H1 (cell line): ENCODE results near the gene RBM19. TPM values are rescaled to one million over a fixed set of nuclear protein-coding genes. Genes with fewer than 3 reads are reported as not detected.

ENCODE experiments used
- CTCF ChIA-PET: fragments of 300-600 bp; sonication (Branson Sonifier 250); formaldehyde crosslinking; loops from one replicate; lab custom pipeline; 2021; ENCODE audit not compliant: partially characterized antibody; lab: Charles Lee
- POLR2A ChIA-PET: fragments of 300-600 bp; sonication (Branson Sonifier 250); formaldehyde crosslinking; loops from one replicate; lab custom pipeline; 2021; ENCODE audit warnings: inconsistent platforms; ENCODE audit not compliant: partially characterized antibody; lab: Charles Lee
- DNase-seq, 2 experiments: peaks; one replicate each; pipeline versions ENCODE4 v3.0.0 to v3.0.0-alpha.2; 2010 to 2022; ENCODE audit warnings: low spot score in 2 of 2, low read depth in 1 of 2, mixed read lengths in 1 of 2
- FAIRE-seq: peaks from 2 replicates; lab custom pipeline; 2011; peaks lifted over from hg19 to GRCh38; lab: Jason Lieb, UNC
- H2AFZ ChIP-seq: 2 replicates; pipeline ENCODE4 v1.8.1; 2012; ENCODE audit warnings: low read length, inconsistent platforms
- H2AK5ac ChIP-seq: 2 replicates; pipeline ENCODE4 v1.6.1; 2013; ENCODE audit warnings: low read depth, low read length
- H2BK120ac ChIP-seq: replicated peaks from 2 replicates; pipeline ENCODE3; 2013; ENCODE audit warnings: low read depth, low read length, inconsistent platforms
- H2BK12ac ChIP-seq: 2 replicates; pipeline ENCODE4 v1.6.1; 2013; ENCODE audit warnings: low read depth, low read length
- H2BK15ac ChIP-seq: 2 replicates; pipeline ENCODE4 v1.6.1; 2013; ENCODE audit warnings: low read length
- H2BK20ac ChIP-seq: 2 replicates; pipeline ENCODE4 v1.6.1; 2013; ENCODE audit warnings: low read length
- H2BK5ac ChIP-seq: 2 replicates; pipeline ENCODE4 v1.6.1; 2013; ENCODE audit warnings: low read depth, low read length
- H3K14ac ChIP-seq: 2 replicates; pipeline ENCODE4 v1.6.1; 2013; ENCODE audit warnings: inconsistent platforms; ENCODE audit not compliant: insufficient read length
- H3K18ac ChIP-seq: 2 replicates; pipeline ENCODE4 v1.6.1; 2013; ENCODE audit warnings: low read length; ENCODE audit errors: extremely low read depth
- H3K23ac ChIP-seq: 2 replicates; pipeline ENCODE4 v1.6.1; 2013; ENCODE audit warnings: inconsistent platforms; ENCODE audit not compliant: insufficient read length
- H3K23me2 ChIP-seq: 2 replicates; pipeline ENCODE4 v1.6.1; 2013; ENCODE audit warnings: low read depth, low read length
- H3K27ac ChIP-seq: 2 replicates; pipeline ENCODE4 v1.6.1; 2011; ENCODE audit warnings: low read depth, low read length, inconsistent platforms
- H3K27me3 ChIP-seq, 4 experiments: replicated peaks in 1 of 4; 1 replicate in 1 of 4; 2 replicates in 3 of 4; pipeline versions ENCODE4 v1.6.1 to v1.8.1; 2011 to 2013; ENCODE audit warnings: low read length in 3 of 4, mild to moderate bottlenecking in 3 of 4, inconsistent platforms in 2 of 4, mixed read lengths in 2 of 4, moderate library complexity in 1 of 4; ENCODE audit not compliant: control insufficient read depth in 3 of 4, insufficient read depth in 3 of 4; ENCODE audit errors: extremely low read depth in 1 of 4
- H3K36me3 ChIP-seq, 4 experiments: 2 replicates each; pipeline versions ENCODE4 v1.6.1 to v1.8.1; 2011 to 2013; ENCODE audit warnings: mild to moderate bottlenecking in 4 of 4, low read length in 3 of 4, moderate library complexity in 2 of 4, control low read depth in 1 of 4, inconsistent platforms in 1 of 4; ENCODE audit not compliant: insufficient read depth in 4 of 4, control insufficient read depth in 2 of 4
- H3K4ac ChIP-seq: replicated peaks from 2 replicates; pipeline ENCODE3; 2013; ENCODE audit warnings: low read length, low read depth, mixed read lengths, inconsistent platforms; ENCODE audit not compliant: insufficient read length
- H3K4me1 ChIP-seq, 4 experiments: replicated peaks in 1 of 4; 1 replicate in 1 of 4; 2 replicates in 3 of 4; pipeline versions ENCODE4 v1.6.1 to v1.8.1; 2011 to 2013; ENCODE audit warnings: low read length in 3 of 4, inconsistent platforms in 2 of 4, mixed read lengths in 1 of 4; ENCODE audit not compliant: insufficient read depth in 4 of 4, control insufficient read depth in 3 of 4
- H3K4me2 ChIP-seq, 2 experiments: 2 replicates each; pipeline versions ENCODE4 v1.6.1 to v1.8.1; 2011 to 2013; ENCODE audit warnings: low read depth in 2 of 2, low read length in 2 of 2, control low read depth in 1 of 2, inconsistent platforms in 1 of 2, mild to moderate bottlenecking in 1 of 2; ENCODE audit not compliant: insufficient read depth in 1 of 2
- H3K4me3 ChIP-seq, 4 experiments: fragments of 200-600, 300-600 bp in 1 of 4; sonication (generic), shearing (Covaris generic), sonication (Bioruptor Twin) in 1 of 4; 2 replicates each; pipeline versions ENCODE4 v1.5.1 to v1.8.1; 2011 to 2016; ENCODE audit warnings: low read length in 4 of 4, low read depth in 3 of 4, control low read depth in 2 of 4, inconsistent platforms in 2 of 4, mild to moderate bottlenecking in 2 of 4, mixed read lengths in 1 of 4, moderate library complexity in 1 of 4; ENCODE audit not compliant: insufficient read depth in 2 of 4; ENCODE audit errors: extremely low read depth in 1 of 4
- H3K56ac ChIP-seq: replicated peaks from 2 replicates; pipeline ENCODE3; 2013; ENCODE audit warnings: low read depth, mild to moderate bottlenecking, mixed read lengths, low read length, inconsistent platforms; ENCODE audit not compliant: insufficient read length
- H3K79me1 ChIP-seq: 2 replicates; pipeline ENCODE4 v1.6.1; 2013; ENCODE audit warnings: low read depth, low read length, control low read depth
- H3K79me2 ChIP-seq, 2 experiments: 2 replicates each; pipeline versions ENCODE4 v1.6.1 to v1.8.1; 2012 to 2013; ENCODE audit warnings: low read length in 2 of 2, mild to moderate bottlenecking in 2 of 2, inconsistent platforms in 1 of 2; ENCODE audit not compliant: insufficient read depth in 2 of 2, control insufficient read depth in 1 of 2
- H3K9ac ChIP-seq, 4 experiments: replicated peaks in 1 of 4; 1 replicate in 1 of 4; 2 replicates in 3 of 4; pipeline versions ENCODE4 v1.6.1 to v1.8.1; 2011 to 2013; ENCODE audit warnings: low read depth in 3 of 4, low read length in 3 of 4, control low read depth in 2 of 4, mild to moderate bottlenecking in 2 of 4, moderate library complexity in 2 of 4, inconsistent platforms in 1 of 4; ENCODE audit errors: extremely low read depth in 1 of 4
- H3K9me3 ChIP-seq, 2 experiments: 2 replicates each; pipeline versions ENCODE4 v1.6.1 to v1.8.1; 2012 to 2013; ENCODE audit warnings: mild to moderate bottlenecking in 2 of 2, moderate library complexity in 2 of 2, control low read depth in 1 of 2, inconsistent platforms in 1 of 2, low read depth in 1 of 2, low read length in 1 of 2, mixed read lengths in 1 of 2; ENCODE audit not compliant: insufficient read depth in 2 of 2
- H4K20me1 ChIP-seq, 2 experiments: replicated peaks in 1 of 2; 2 replicates each; pipeline versions ENCODE3 to v1.8.1; 2011 to 2013; ENCODE audit warnings: inconsistent platforms in 2 of 2, low read length in 2 of 2, mild to moderate bottlenecking in 1 of 2; ENCODE audit not compliant: insufficient read depth in 2 of 2, control insufficient read depth in 1 of 2
- H4K5ac ChIP-seq: 2 replicates; pipeline ENCODE4 v1.6.1; 2013; ENCODE audit warnings: low read length, low read depth, mixed read lengths, inconsistent platforms; ENCODE audit not compliant: insufficient read length
- H4K8ac ChIP-seq: 2 replicates; pipeline ENCODE4 v1.8.0; 2013; ENCODE audit warnings: mild to moderate bottlenecking, moderate library complexity, low read length, inconsistent platforms; ENCODE audit not compliant: insufficient read depth; ENCODE audit errors: extremely low read depth
- H4K91ac ChIP-seq: replicated peaks from 2 replicates; pipeline ENCODE3; 2013; ENCODE audit warnings: low read length, mixed read lengths, inconsistent platforms; ENCODE audit not compliant: insufficient read length
- BRCA1 ChIP-seq: IDR thresholded peaks from 2 replicates; pipeline ENCODE4 v1.6.1; 2012; ENCODE audit warnings: low read depth, low read length, improper control_type of control experiment
- CTBP2 ChIP-seq: IDR thresholded peaks from 2 replicates; pipeline ENCODE4 v1.7.0; 2011; ENCODE audit warnings: borderline replicate concordance, mild to moderate bottlenecking, moderate library complexity, mixed read lengths, low read length; ENCODE audit not compliant: insufficient read depth, insufficient read length
- GABPA ChIP-seq: IDR thresholded peaks from 2 replicates; pipeline ENCODE4 v1.6.1; 2011; ENCODE audit warnings: mild to moderate bottlenecking, low read length, moderate library complexity, borderline replicate concordance; ENCODE audit not compliant: insufficient read depth
- GTF2F1 ChIP-seq: IDR thresholded peaks from 2 replicates; pipeline ENCODE4 v1.6.1; 2012; ENCODE audit warnings: low read depth, low read length, improper control_type of control experiment, borderline replicate concordance
- JUN ChIP-seq: IDR thresholded peaks from 2 replicates; pipeline ENCODE4 v1.6.1; 2011; ENCODE audit warnings: low read depth, mild to moderate bottlenecking, improper control_type of control experiment, low read length
- RFX5 ChIP-seq: IDR thresholded peaks from 2 replicates; pipeline ENCODE4 v1.6.1; 2011; ENCODE audit warnings: low read depth, low read length, improper control_type of control experiment, borderline replicate concordance
- SIN3A ChIP-seq, 2 experiments: IDR thresholded peaks in 1 of 2; conservative IDR thresholded peaks in 1 of 2; 2 replicates each; pipeline ENCODE4 v1.6.1; 2011 to 2012; ENCODE audit warnings: low read length in 2 of 2, improper control_type of control experiment in 1 of 2, low read depth in 1 of 2, mild to moderate bottlenecking in 1 of 2
- TAF1 ChIP-seq: IDR thresholded peaks from 2 replicates; pipeline ENCODE4 v1.6.1; 2011; ENCODE audit warnings: mild to moderate bottlenecking, low read depth, low read length
- YY1 ChIP-seq: IDR thresholded peaks from 2 replicates; pipeline ENCODE4 v1.6.1; 2011; ENCODE audit warnings: low read depth, mild to moderate bottlenecking, low read length
- WGBS, 2 experiments: shearing (Covaris generic) in 1 of 2; methylation state at CpG; one replicate each; pipeline versions ENCODE4 v1.1.6 to v1.1.7; 2013 to 2015; ENCODE audit warnings: low lambda C conversion rate in 2 of 2, mixed read lengths in 2 of 2, inconsistent platforms in 1 of 2, low coverage in 1 of 2, missing lambda C conversion rate in 1 of 2; ENCODE audit not compliant: insufficient replicate concordance in 2 of 2, insufficient coverage in 1 of 2, insufficient read length in 1 of 2; ENCODE audit errors: extremely low coverage in 1 of 2, missing lambda C conversion rate in 1 of 2; 5-methylcytosine and 5-hydroxymethylcytosine counted together
- polyA plus RNA-seq, 7 experiments: library from polyadenylated mRNA; depleted of rRNA in 3 of 7; stranded (reverse) in 5 of 7; unstranded in 2 of 7; fragments of >200 nt in 5 of 7; fragments of 200-250 nt in 2 of 7; gene quantifications; 1 replicate in 5 of 7; 2 replicates in 1 of 7; 4 replicates in 1 of 7; pipeline versions ENCODE4 v1.2.1 to v1.2.3, GENCODE V29; 2011 to 2013; ENCODE audit warnings: missing spikeins in 2 of 7, mixed read lengths in 2 of 7
- total RNA-seq: library from RNA; stranded (reverse); fragmentation: NEBNext Ultra II Directional; extraction: Animal tissue kit (Norgen Biotek cat#: 25700); gene quantifications from 2 replicates; pipeline ENCODE4 v1.2.1, GENCODE V29; 2021
- TF ChIP-seq, protein P1 (sequence below), 3 experiments: IDR thresholded peaks; 1 replicate in 2 of 3; 2 replicates in 1 of 3; pipeline versions ENCODE4 v1.5.1 to v1.6.1; 2011; ENCODE audit warnings: low read length in 3 of 3, mild to moderate bottlenecking in 3 of 3, inconsistent platforms in 2 of 3, low read depth in 1 of 3, moderate library complexity in 1 of 3; ENCODE audit not compliant: insufficient read depth in 1 of 3; ENCODE audit errors: control extremely low read depth in 1 of 3

Gene RBM19
- total and polyA plus RNA-seq, 2 of the 8 experiments (the other 6 are each of a cell fraction or from before 2014, with no cell fraction given) = 23.4 to 61.9 TPM

DNA sequence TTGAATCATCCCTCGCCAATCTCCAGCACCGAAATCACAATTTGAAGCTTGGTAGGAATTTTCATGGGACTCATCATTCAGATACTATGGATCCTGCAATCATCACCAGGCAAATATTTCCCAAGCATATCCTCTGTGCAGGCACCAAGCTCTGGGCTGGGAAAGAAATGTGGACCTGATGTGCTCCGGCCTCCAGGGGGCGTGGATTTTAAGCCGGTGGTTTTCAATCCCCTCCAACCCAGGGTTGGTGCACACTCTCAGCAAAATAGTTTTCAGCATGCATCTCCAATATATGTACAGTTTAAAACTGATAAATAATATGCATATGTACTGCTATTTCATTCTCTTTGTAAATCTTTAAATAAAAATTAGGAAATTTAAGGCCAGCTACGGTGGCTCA is 98.9 kb downstream of the RBM19 start:
- Histone ChIP-seq H2AK5ac (no peak overlapping the region), H4K8ac (no peak overlapping the region), H3K27ac (no peak overlapping the region), H4K20me1 (no peaks in the 10 kb centered on the region), H3K4me1 (peaks cover 7 to 15% (median 9%) of the 10 kb centered on the region in 4 experiments), H2BK20ac (no peak overlapping the region), H4K5ac (no peak overlapping the region), H3K4ac (no peak overlapping the region), H3K36me3 (peaks cover 0 to 3% (median 0%) of the 10 kb centered on the region in 4 experiments; a peak in 2 of 8 replicates), H2BK5ac (no peak overlapping the region), H3K4me3 (no peak overlapping the region), H2BK15ac (no peak overlapping the region), H2BK120ac (no peak overlapping the region), H4K91ac (no peak overlapping the region), H3K9me3 (peaks cover 0 to 4% of the 10 kb centered on the region in 2 experiments; a peak in 1 of 4 replicates), H2BK12ac (no peak overlapping the region), H3K18ac (no peak overlapping the region), H3K9ac (no peak overlapping the region), H3K4me2 (no peak overlapping the region), H2AFZ (no peak overlapping the region), H3K23ac (no peak overlapping the region), H3K27me3 (no peaks in the 10 kb centered on the region), H3K79me1 (no peaks in the 10 kb centered on the region), H3K14ac (no peak overlapping the region), H3K23me2 (no peaks in the 10 kb centered on the region), H3K79me2 (no peaks in the 10 kb centered on the region), H3K56ac (no peak overlapping the region)
- ChIA-PET POLR2A (interaction anchor here (0.9 to 1.3 kb wide), 2 partner anchors 8 to 29 kb away, joined by 3 read pairs; no protein-coding TSS in a partner anchor), CTCF (interaction anchor here (0.6 to 5.2 kb wide), 35 partner anchors 10 to 486 kb away, joined by 3 to 40 read pairs (median 4); no protein-coding TSS in a partner anchor)
- DNase-seq (peak in 1 of 2 experiments; percentile 64), FAIRE-seq (peak; percentile 68)
- WGBS, 2 experiments = 81% methylated on average over 6 of the region's 6 CpGs; no CpG with 5 or more reads in 1 of the 2 experiments
- TF ChIP-seq CTBP2 (no peak), BRCA1 (no peak), JUN (no peak), SIN3A (conservative IDR thresholded peaks at IDR 0.05 in 1 of 2, IDR thresholded peaks at IDR 0.05 in 1 of 2; ENCODE audit: low read depth in 1 of 2, low read length in 2 of 2) (no peak), TAF1 (no peak), RFX5 (no peak), GTF2F1 (no peak), GABPA (no peak), YY1 (no peak)
- TF ChIP-seq, protein P1, sequence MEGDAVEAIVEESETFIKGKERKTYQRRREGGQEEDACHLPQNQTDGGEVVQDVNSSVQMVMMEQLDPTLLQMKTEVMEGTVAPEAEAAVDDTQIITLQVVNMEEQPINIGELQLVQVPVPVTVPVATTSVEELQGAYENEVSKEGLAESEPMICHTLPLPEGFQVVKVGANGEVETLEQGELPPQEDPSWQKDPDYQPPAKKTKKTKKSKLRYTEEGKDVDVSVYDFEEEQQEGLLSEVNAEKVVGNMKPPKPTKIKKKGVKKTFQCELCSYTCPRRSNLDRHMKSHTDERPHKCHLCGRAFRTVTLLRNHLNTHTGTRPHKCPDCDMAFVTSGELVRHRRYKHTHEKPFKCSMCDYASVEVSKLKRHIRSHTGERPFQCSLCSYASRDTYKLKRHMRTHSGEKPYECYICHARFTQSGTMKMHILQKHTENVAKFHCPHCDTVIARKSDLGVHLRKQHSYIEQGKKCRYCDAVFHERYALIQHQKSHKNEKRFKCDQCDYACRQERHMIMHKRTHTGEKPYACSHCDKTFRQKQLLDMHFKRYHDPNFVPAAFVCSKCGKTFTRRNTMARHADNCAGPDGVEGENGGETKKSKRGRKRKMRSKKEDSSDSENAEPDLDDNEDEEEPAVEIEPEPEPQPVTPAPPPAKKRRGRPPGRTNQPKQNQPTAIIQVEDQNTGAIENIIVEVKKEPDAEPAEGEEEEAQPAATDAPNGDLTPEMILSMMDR (IDR thresholded peaks at IDR 0.05; ENCODE audit: control extremely low read depth in 1 of 3, insufficient read depth in 1 of 3, low read depth in 1 of 3, low read length in 3 of 3) = peak; percentile 43 to 75 (median 63)
